Islet of Langerhans (tissue), 1 donor: ENCODE measurements around the gene BPIFB6.

Experiments used
- FAIRE-seq: peaks from one replicate; lab custom pipeline; 2011; peaks lifted over from hg19 to GRCh38; lab: Jason Lieb, UNC

The BPIFB6 gene

GRCh38 chr20:33031531-33031930 is at the start of gene BPIFB6:
Gene BPIFB6 (plus strand): TSS chr20:33031648. CDS start chr20:33031648, 0 bp downstream.
- no peak for FAIRE-seq

GRCh38 chr20:32982617-32983458 is 48.6 kb upstream of the BPIFB6 start:
- FAIRE-seq = no peak

GRCh38 chr20:32983459-32984112 is 47.9 kb upstream of the BPIFB6 start:
- FAIRE-seq = no peak

- FAIRE-seq = no peak
Observed at GRCh38 chr20:32984196-32984595, 47.3 kb upstream of the BPIFB6 start.

- no peak for FAIRE-seq
Observed at GRCh38 chr20:32984631-32985354, 46.7 kb upstream of the BPIFB6 start.

GRCh38 chr20:32985596-32985995 is 45.9 kb upstream of the BPIFB6 start:
- no peak for FAIRE-seq

GRCh38 chr20:32986331-32986966 is 45.0 kb upstream of the BPIFB6 start:
- no peak for FAIRE-seq

- no peak for FAIRE-seq
Observed at GRCh38 chr20:32987044-32987825, 44.2 kb upstream of the BPIFB6 start.

GRCh38 chr20:32988008-32988407 is 43.4 kb upstream of the BPIFB6 start:
- no peak for FAIRE-seq

GRCh38 chr20:32989507-32990283 is 41.8 kb upstream of the BPIFB6 start:
- FAIRE-seq = no peak

GRCh38 chr20:32990426-32990825 is 41.0 kb upstream of the BPIFB6 start:
- no peak for FAIRE-seq

- no peak for FAIRE-seq
Observed at GRCh38 chr20:32991383-32991782, 40.1 kb upstream of the BPIFB6 start.

GRCh38 chr20:32991792-32992641 is 39.4 kb upstream of the BPIFB6 start:
- FAIRE-seq = no peak

GRCh38 chr20:32993496-32994050 is 37.9 kb upstream of the BPIFB6 start:
- no peak for FAIRE-seq

- no peak for FAIRE-seq
Observed at GRCh38 chr20:32995802-32996201, 35.6 kb upstream of the BPIFB6 start.

- no peak for FAIRE-seq
Observed at GRCh38 chr20:32997431-32997830, 34.0 kb upstream of the BPIFB6 start.

- no peak for FAIRE-seq
Observed at GRCh38 chr20:32999603-33000250, 31.7 kb upstream of the BPIFB6 start.

GRCh38 chr20:33000802-33001466 is 30.5 kb upstream of the BPIFB6 start:
- FAIRE-seq = no peak
